Measurements from ENCODE around the gene PIEZO1.
"Not testable (repeated sequence)": the region's sequence is repeated elsewhere in the genome, so short reads cannot be mapped to it uniquely, and the experiment has no call there.

Gene PIEZO1

GRCh38 chr16:88681084-88681680 lies 103.8 kb downstream of the PIEZO1 start:
- no peak for DNase-seq (ENCODE audit: insufficient read length, low spot score)

DNA sequence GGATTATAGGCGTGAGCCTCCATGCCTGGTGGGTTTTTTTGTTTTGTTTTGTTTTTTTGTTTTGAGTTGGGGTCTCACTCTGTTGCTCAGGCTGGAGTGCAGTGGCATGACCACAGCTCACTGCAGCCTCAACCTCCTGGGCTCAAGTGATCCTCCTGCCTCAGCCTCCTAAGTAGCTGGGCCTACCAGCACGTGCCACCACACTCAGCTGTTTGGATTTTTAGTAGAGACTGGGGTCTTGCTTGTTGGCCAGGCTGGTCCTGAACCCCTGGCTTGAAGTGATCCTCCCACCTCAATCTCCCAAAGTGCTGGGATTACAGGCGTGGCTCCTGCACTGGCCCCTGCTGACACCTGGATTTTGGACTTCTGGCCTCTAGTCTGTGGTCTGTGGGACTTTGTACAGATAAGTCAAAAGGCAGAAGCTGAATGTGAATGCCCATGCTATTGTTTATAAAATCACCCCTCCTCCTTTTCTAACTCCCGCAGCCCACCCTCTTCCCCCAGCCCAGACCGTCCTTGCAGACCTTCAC lies 104.4 kb downstream of the PIEZO1 start:
- no peak for DNase-seq (ENCODE audit: insufficient read length, low spot score)
- FAIRE-seq: no peak

More at GRCh38 chr16:88681084-88681680, 103.8 kb downstream of the PIEZO1 start:
- no peak for FAIRE-seq

DNA sequence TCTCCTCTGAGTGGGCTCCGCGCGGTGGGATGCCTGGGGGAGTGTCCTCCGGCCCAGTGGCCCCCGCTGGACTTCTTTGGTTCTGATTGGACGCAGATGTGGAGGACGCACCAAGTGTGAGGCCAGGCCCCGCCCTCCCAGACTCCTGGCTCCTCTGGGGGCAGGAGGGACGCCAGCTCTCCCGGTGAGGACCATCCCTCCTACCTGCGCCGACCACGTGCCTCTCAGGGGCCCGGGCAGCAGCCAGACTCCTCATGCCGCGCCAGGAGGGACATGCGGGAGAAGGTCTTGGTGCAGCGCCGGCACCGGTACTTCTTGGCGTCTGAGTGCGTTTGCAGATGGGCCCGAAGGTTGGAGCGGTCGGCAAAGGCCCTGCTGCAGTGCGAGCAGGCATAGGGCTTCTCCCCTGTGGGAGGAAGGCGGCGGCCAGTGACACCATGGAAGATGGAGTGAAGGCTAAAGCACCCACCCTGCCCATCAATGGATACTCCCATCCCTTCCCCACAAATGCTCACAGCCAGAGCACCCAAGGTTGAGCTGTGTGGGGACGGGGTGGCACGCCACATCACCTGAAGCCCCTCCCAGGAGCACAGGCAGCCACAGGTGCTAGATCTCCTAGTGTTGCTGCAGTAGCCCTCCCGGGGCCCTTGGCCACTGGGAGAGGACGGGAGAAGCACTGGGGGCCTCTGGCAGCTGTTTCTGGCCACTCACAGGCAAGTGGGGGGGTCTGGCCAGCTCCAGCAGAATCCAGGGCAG lies 106.6 kb downstream of the PIEZO1 start:
- FAIRE-seq (no peak), DNase-seq (ENCODE audit: insufficient read length, low spot score) (no peak)

DNA sequence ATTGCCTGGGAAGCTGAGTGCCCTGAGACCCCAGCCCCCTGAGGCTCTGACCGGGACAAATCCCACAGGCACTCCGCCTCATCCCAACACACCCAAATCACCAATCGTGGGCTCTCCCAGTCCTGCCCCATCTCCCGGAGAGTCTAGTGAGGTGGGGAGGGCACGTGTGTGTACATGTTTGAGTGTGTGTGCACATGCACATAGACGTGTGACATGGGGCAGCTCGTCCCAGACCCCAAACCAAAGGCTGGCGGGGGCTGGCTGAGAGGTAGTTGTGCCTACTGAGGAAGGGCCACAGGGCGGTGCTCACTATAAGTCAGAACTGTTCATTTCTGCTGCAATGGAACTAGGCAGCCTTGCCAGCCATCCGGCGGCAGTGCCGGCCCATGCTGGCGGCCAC lies 107.3 kb downstream of the PIEZO1 start:
- FAIRE-seq (no peak), DNase-seq (ENCODE audit: insufficient read length, low spot score) (no peak)

DNA sequence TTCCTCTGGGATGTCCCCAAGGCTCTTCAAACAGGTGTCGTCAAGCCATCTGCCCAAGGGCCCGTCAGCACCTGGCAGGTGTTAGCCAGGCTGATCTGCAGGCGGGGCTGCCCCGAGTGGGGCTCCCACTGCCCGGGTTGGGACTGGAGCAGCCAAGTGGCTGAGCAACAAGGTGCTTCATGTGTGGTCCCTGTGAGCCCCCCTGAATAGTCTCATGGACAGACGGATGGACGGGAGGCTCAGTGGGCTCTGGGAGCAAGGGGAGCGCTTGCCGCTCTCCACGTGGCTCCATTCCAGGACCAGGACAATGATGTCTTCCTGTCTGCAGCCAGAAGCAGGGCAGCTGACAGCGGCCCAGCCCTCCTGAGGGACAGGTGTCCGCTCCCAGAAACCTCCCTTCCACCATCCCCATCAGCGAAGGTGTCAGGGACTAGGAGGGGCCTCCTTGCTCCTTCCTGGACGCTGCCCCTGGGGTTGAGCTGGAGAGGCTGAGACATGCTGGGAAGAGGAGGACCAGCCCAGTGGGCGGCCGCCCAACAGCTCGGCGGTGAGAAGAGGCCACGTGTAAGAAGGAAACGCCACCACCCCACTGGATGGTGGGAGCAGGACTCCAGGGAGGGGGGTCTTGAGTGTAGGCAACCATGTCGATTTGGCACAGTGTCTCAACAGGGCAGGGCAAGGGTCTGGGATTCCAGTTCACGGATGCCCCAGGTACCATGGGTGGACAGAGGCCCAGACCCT lies 108.3 kb downstream of the PIEZO1 start:
- no peak for DNase-seq (ENCODE audit: insufficient read length, low spot score)

DNA sequence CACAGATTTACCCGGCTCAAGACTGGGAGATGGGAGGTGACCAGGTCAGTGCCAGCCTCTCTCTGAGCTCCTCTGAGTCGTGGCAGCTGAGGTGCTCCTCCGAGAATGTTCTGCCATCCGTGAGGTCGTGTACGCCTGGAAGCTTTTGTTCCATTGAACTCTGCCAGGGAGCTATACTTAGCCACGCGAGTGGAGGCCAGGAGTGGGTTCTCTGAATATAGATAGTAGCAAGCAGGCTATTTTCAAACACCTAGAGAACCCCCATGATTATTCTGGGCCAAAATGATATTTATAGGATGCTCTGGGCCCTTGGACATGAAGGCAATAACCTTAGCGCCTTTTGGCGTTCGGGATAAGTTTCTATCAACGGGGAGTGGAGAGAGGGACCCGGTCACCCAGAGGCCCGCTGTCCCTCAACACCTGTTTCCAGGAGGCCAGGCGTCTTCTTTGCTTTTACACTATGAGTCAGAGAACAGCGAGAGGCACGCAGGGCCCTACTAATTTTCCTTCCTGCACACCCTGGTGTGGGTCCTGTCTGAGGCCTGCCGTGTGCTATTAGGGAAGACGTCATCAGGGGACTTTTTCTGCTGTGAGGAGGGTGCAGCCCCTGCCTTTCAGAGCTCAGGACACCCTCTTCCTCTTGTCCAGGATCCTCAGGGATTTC lies 111.2 kb downstream of the PIEZO1 start:
- FAIRE-seq: no peak
- DNase-seq (ENCODE audit: insufficient read length, low spot score): no peak

More for the DNA sequence above, 108.3 kb downstream of the PIEZO1 start:
- FAIRE-seq: no peak

GRCh38 chr16:88672776-88673175 lies 112.2 kb downstream of the PIEZO1 start:
- no peak for FAIRE-seq

GRCh38 chr16:88671806-88672205 lies 113.2 kb downstream of the PIEZO1 start:
- DNase-seq (ENCODE audit: insufficient read length, low spot score) (no peak), FAIRE-seq (no peak)

More at GRCh38 chr16:88672776-88673175, 112.2 kb downstream of the PIEZO1 start:
- DNase-seq (ENCODE audit: insufficient read length, low spot score): no peak

DNA sequence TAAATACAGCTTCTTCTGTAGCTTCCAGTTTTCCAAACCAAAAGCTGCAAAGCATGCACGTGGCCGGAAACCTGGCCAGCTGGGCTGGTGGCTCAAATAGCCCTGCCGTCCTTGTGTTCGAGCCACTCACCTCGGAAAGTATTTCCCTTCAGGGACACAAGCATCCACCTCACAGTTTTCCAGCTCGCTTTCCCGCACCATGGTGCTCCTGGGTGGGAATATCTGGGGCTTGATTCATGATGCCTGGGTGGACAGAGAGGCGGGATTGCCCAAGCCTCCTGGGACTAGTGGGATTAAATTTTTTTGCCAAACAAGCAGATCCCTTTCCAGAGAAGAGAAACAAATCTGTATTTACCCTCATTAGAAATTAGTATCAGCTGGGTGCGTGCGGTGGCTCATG lies 115.0 kb downstream of the PIEZO1 start:
- DNase-seq (ENCODE audit: insufficient read length, low spot score) (no peak), FAIRE-seq (no peak)

GRCh38 chr16:88669493-88669892 lies 115.5 kb downstream of the PIEZO1 start:
- FAIRE-seq; DNase-seq (ENCODE audit: insufficient read length, low spot score): not testable (repeated sequence)

DNA sequence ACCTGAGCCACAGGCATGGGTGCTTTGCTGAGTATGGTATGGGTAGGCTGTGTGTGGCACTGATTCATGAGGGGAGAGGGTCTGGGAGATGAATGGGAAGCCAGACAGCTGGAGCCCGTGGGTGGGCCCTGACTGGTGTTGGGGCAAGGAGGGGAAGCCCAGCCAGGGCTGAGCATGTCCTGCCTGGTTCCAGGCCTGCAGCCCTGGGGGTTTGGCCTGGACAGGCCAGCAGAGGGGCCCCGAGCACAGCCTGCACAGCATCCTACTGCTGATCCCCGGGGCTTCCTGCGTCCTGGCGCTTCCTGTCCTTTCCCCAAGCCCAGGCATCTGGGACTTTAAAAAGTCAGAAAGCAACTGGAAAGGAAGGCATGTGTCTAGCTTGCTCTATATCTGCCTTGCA lies 117.6 kb downstream of the PIEZO1 start:
- FAIRE-seq (no peak), DNase-seq (ENCODE audit: insufficient read length, low spot score) (no peak)

DNA sequence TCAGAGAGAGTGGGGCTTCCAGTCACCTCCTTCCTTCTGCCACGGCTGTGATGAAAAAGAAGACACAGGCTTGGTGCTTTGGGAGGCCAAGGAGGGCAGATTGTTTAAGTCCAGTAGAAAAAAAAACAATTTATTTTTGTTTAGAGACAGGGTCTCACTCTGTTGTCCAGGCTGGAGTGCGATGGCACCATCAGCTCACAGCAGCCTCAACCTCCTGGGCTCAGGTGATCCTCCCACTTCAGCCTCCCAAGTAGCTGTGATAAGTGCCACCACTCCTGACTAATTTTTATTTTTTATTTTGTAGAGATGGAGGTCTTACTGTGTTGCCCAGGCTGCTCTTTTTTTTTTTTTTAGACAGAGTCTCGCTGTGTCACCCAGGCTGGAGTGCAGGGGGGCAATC lies 119.5 kb downstream of the PIEZO1 start:
- no peak for FAIRE-seq
- DNase-seq (ENCODE audit: insufficient read length, low spot score): no peak
